HG03139 (cell line): ENCODE results near the gene OLFML1.
"Not testable (repeated sequence)": the region's sequence is repeated elsewhere in the genome, so short reads cannot be mapped to it uniquely, and the experiment has no call there.

ENCODE experiments used
- ATAC-seq: cut with Tn5 transposase; IDR thresholded peaks from one replicate; pipeline ENCODE4 v1.9.1; 2021; ENCODE audit not compliant: unreplicated experiment

The OLFML1 gene

GRCh38 chr11:7511401-7511800 is 26.1 kb downstream of the OLFML1 start:
- no peak for ATAC-seq

GRCh38 chr11:7512525-7513233 is 27.4 kb downstream of the OLFML1 start:
- ATAC-seq = peak; percentile 64

GRCh38 chr11:7513234-7514098 is 28.2 kb downstream of the OLFML1 start, which contains the start of gene PPFIBP2:
TSS of gene PPFIBP2 (plus strand) at chr11:7513999. CDS start at chr11:7549476, 35,477 bp downstream.
- ATAC-seq = peak; percentile 59

GRCh38 chr11:7514099-7514591 is 28.8 kb downstream of the OLFML1 start:
- ATAC-seq = no peak

- no peak for ATAC-seq
Observed at GRCh38 chr11:7515447-7515886, 30.2 kb downstream of the OLFML1 start.

- no peak for ATAC-seq
Observed at GRCh38 chr11:7516475-7516874, 31.2 kb downstream of the OLFML1 start.

- ATAC-seq = not testable (repeated sequence)
Observed at GRCh38 chr11:7517743-7518142, 32.4 kb downstream of the OLFML1 start.

- ATAC-seq = no peak
Observed at GRCh38 chr11:7518811-7519562, 33.7 kb downstream of the OLFML1 start.

GRCh38 chr11:7520011-7520942 is 35.0 kb downstream of the OLFML1 start:
- ATAC-seq = no peak

GRCh38 chr11:7520981-7521487 is 35.7 kb downstream of the OLFML1 start:
- peak; percentile 69 for ATAC-seq

- no peak for ATAC-seq
Observed at GRCh38 chr11:7522121-7522520, 36.8 kb downstream of the OLFML1 start.

GRCh38 chr11:7522546-7522945 is 37.2 kb downstream of the OLFML1 start:
- ATAC-seq = no peak

GRCh38 chr11:7523416-7524210 is 38.3 kb downstream of the OLFML1 start:
- ATAC-seq = no peak

- ATAC-seq = no peak
Observed at GRCh38 chr11:7524462-7525235, 39.3 kb downstream of the OLFML1 start.

GRCh38 chr11:7525424-7525823 is 40.1 kb downstream of the OLFML1 start:
- no peak for ATAC-seq

GRCh38 chr11:7527029-7527428 is 41.7 kb downstream of the OLFML1 start:
- no peak for ATAC-seq

GRCh38 chr11:7528514-7529049 is 43.3 kb downstream of the OLFML1 start:
- ATAC-seq = no peak
